GM21515 (cell line): Measurements from ENCODE around the gene ARSG.

Source experiments
- ATAC-seq: cut with Tn5 transposase; IDR thresholded peaks from one replicate; pipeline ENCODE4 v1.9.1; 2021; ENCODE audit not compliant: unreplicated experiment

The ARSG gene

GRCh38 chr17:68424203-68424602 lies 132.9 kb downstream of the ARSG start:
- ATAC-seq = no peak

- ATAC-seq = no peak
Observed at GRCh38 chr17:68424861-68425260, 133.6 kb downstream of the ARSG start.

- no peak for ATAC-seq
Observed at GRCh38 chr17:68425979-68426378, 134.7 kb downstream of the ARSG start.

GRCh38 chr17:68427575-68427974 lies 136.3 kb downstream of the ARSG start:
- ATAC-seq = no peak

- ATAC-seq = no peak
Observed at GRCh38 chr17:68428498-68429172, 137.3 kb downstream of the ARSG start.

GRCh38 chr17:68429881-68430280 lies 138.6 kb downstream of the ARSG start:
- ATAC-seq = no peak

- no peak for ATAC-seq
Observed at GRCh38 chr17:68431045-68431608, 139.8 kb downstream of the ARSG start.

- no peak for ATAC-seq
Observed at GRCh38 chr17:68431661-68432071, 140.4 kb downstream of the ARSG start.

- no peak for ATAC-seq
Observed at GRCh38 chr17:68432086-68432864, 141.0 kb downstream of the ARSG start.

- ATAC-seq = no peak
Observed at GRCh38 chr17:68433211-68433610, 141.9 kb downstream of the ARSG start.

GRCh38 chr17:68433911-68434508 lies 142.7 kb downstream of the ARSG start:
- ATAC-seq = no peak

GRCh38 chr17:68435361-68435760 lies 144.1 kb downstream of the ARSG start:
- no peak for ATAC-seq

- ATAC-seq = peak; percentile 47
Observed at GRCh38 chr17:68435876-68436842, 144.9 kb downstream of the ARSG start.

GRCh38 chr17:68437979-68438822 lies 146.9 kb downstream of the ARSG start:
- ATAC-seq = peak; percentile 79

GRCh38 chr17:68439656-68440290 lies 148.5 kb downstream of the ARSG start:
- ATAC-seq = no peak

GRCh38 chr17:68440526-68440925 lies 149.2 kb downstream of the ARSG start:
- ATAC-seq = no peak

GRCh38 chr17:68441070-68441770 lies 149.9 kb downstream of the ARSG start:
- ATAC-seq = no peak

- ATAC-seq = no peak
Observed at GRCh38 chr17:68443972-68444464, 152.7 kb downstream of the ARSG start.
